GM18858 (cell line): ENCODE results near the gene PITX2.

Source experiments
- ATAC-seq: cut with Tn5 transposase; IDR thresholded peaks from one replicate; pipeline ENCODE4 v1.9.1; 2021; ENCODE audit not compliant: unreplicated experiment

The PITX2 gene

GRCh38 chr4:110624904-110625494 lies 2.1 kb upstream of the PITX2 start:
- no peak for ATAC-seq

GRCh38 chr4:110624398-110624780 lies 1.5 kb upstream of the PITX2 start:
- no peak for ATAC-seq

- no peak for ATAC-seq
These were observed 981 bp upstream of the PITX2 start for GRCh38 chr4:110623718-110624397.

DNA sequence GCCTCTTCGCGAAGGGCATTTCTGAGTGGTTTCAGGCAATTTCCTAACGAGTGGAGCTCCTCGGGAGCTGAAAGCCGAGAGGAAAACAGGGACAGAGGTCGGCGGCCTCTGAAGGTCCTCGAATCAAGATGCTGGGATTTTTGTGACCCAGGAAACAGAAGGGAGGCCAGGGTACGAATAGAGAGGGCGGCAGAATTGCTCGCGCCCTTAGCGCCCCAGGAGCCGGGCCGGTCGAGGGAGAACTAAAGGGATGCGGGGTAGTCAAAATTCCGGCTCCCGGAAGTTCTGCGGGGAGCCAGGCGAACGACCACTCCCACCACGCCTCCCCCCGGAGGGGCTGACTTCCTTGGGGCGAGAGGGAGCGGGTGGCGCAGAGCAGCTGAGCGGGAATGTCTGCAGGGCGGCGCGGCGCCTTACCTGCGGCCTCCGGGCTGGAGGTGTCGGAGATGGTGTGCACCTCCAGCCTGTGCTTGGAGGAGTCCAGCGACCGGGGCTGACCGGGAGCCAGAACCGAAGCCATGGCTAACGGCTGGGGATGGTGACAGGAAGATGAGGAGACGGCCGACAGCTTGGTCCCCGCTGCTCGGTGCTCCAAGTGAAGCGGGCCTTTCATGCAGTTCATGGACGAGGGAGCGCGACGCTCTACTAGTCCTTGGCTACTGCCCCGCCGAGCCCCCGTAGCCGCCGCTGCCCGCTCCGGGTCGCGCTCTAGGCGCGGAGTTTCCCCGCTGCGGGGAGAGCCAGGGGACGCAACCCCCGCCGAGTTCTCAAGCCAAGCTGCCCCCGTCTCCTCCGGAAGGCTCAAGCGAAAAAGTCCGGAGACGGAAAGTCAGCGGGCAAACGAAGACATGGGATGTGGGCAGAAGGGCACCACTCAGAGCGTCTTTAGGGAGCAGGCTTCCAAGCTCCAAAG lies 782 bp downstream of the PITX2 start:
- ATAC-seq, result no peak

DNA sequence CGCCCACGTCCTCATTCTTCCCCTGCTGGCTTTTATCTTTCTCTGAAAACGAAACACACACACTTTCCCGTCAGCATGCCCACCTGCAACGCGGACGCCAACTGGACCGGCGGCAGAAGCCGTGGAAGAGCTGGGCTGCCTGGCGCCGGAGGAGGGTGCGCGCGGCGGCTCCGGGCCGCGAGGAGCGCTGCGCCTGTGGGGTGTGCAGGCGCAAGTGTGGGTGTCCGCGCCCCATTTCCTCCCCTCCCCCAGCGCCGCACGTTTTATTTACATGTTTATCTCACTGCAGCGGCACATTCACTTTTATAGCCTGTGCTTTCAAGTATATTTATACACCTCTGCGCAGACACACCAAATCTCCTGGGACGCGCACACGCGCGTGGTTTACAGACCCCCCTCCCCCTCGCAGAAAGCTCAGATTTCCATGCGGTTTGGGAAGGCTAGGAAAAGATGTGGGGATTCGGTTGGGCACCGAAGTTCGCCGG lies 1.5 kb downstream of the PITX2 start:
- no peak for ATAC-seq

DNA sequence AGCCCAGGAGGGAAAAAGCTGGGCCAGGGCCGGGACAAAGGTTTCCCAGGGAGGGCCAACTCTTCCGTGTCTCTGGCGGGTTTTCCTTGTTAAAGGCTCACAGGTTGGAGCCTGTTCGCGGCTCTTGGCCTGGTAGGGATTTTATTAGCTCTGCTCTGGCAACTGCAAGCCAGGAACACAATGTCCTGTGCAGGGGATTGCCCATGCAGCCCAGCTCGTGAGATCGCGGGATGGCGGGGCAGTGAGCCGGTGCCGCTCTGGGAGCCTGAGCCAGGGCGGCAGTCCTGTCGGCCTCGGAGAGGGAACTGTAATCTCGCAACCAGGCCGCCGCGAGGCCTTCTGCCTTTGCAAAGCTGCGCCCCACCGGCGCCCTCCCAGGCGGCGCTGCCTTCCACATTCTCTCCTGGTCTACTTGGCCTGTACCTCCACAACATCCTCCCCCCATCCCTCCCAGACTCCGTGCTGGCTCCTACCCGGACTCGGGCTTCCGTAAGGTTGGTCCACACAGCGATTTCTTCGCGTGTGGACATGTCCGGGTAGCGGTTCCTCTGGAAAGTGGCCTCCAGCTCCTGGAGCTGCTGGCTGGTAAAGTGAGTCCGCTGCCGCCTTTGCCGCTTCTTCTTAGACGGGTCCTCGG lies 2.1 kb downstream of the PITX2 start:
- no peak for ATAC-seq

DNA sequence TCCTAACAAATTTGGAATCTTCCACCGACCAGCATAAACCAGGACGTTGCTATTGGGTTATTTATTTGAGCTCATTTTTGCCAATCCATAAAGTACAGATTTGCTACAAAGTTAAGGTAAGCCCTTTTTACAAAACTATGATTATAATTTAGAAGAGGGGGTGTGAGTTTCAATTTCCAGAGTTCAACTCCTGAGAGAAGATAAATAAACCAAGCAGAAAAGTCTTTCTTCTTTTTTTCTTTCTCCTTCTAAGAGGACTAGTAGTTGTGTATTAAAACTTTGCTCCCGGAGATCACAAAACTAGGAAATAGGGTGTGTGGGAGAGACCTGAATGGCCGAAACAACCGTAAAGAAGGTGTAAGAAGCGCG lies 2.6 kb downstream of the PITX2 start:
- no peak for ATAC-seq

GRCh38 chr4:110619463-110620247 lies 3.2 kb downstream of the PITX2 start:
- no peak for ATAC-seq

DNA sequence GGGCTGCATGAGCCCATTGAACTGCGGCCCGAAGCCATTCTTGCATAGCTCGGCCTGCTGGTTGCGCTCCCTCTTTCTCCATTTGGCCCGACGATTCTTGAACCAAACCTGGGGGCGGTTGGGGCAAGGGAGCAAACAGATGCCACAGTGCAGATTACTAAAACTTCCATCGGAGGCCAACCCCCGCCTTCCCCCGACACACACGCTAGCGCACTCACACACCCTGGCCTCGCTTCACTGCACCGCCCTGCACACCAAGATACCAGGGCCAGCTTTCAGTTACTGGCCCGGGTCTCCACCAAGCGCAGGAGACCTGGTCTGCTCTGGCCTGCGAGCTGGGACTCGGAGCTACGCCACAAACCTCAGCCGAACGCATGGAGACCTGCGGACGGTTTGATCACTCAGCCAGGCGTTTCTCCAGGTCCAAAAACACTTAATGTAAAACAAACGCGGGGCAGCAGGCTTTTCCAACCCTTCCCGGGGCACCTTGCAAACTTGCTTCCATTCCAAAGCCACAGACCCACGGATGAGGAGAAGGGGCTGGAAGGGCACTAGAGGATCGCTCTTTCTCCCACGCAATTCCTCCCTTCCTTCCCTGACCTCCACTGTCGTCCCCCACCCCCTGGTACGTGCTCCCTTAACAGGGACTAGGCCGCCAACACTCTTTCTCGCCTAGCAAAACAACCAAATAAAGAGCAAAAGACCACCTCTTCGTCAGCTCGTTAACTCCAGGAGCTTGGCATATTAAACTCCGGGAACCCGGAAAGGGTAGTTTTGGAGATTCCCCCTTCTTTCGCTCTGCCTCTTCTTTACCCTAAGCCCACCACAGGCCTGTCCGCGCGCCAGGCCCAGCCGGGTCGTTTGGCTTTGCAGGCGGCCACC lies 4.1 kb downstream of the PITX2 start:
- ATAC-seq, result no peak

- ATAC-seq, result no peak
These were observed 5.0 kb downstream of the PITX2 start for GRCh38 chr4:110617646-110618580.

GRCh38 chr4:110617075-110617640 lies 5.7 kb downstream of the PITX2 start:
- no peak for ATAC-seq

DNA sequence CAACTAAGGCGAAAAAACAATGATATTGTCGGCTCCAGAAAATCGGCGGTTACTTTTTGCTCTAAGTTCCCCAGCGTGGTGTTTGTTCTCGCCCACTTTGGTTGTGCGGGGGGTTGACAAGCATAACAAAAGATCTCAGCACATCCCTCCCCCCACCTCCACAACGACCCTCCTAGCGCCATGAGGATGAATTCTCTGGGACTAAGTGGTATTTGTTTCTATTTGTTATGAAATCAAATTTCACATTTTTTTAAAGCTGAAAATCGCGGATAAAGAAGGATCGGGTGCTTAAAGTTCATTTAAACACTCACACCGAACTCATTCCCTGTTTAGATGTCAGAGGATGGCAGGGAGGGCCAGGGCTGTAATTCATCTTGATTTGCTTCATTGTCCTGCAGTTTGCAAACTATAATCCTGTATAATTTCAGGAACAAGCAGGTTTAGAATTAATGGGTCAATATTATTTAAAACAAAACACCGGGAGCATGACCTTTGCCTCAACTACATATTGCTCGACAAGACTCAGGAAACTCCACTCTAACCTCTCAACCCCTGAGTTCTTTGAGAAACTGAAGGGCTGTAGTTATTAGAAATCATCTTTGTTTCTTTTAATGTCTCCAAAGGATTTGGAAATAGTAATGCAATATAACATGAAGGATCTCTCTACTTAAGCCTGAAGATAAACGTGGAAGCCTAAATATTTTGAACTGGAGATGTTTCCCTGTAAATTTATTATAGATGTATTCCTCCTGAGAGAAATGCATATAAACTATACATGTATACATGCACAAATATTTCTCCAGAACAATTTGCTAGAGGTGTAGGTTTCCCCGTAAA lies 6.4 kb downstream of the PITX2 start:
- ATAC-seq, result no peak

- no peak for ATAC-seq
These were observed 7.3 kb downstream of the PITX2 start for GRCh38 chr4:110615353-110616237.

- ATAC-seq, result no peak
These were observed 7.9 kb downstream of the PITX2 start for GRCh38 chr4:110614976-110615352.

GRCh38 chr4:110614173-110614963 lies 8.5 kb downstream of the PITX2 start:
- no peak for ATAC-seq

DNA sequence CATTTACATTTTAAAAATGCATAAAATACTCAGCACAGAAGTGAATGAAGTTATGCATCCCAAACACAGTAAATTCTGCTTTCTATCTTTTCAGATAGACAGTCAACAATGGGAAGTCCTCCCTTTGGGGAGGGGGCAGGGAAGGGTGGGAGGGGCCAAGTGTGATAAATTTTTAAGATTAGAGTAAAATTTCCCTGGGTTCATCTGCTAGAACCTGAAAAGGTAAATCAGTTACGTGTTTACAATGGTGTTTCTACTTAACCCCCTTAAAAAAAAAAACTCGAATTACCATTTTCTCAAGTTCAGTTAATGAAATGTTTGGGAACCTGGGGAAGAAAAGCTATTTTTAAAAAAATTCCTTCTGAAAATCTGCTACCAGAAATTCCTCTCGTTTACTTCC lies 9.1 kb downstream of the PITX2 start:
- no peak for ATAC-seq
